Measurements from ENCODE around the gene NCS1.

The NCS1 gene

GRCh38 chr9:130172161-130172857, at the start of gene NCS1:
Gene NCS1 (plus strand): TSS chr9:130172404. CDS start chr9:130172664, 260 bp downstream.
- DNase-seq: peak in 12 of 14 donors; percentile 33 to 85 (median 72)

- DNase-seq: no peak
Observed at GRCh38 chr9:130122456-130122855, 49.7 kb upstream of the NCS1 start.

- DNase-seq: no peak
Observed at GRCh38 chr9:130124085-130124860, 47.9 kb upstream of the NCS1 start.

- no peak for DNase-seq
Observed at GRCh38 chr9:130126721-130127433, 45.3 kb upstream of the NCS1 start.

- DNase-seq: peak in 3 of 14 donors; percentile 13 to 49 (median 26)
Observed at GRCh38 chr9:130128251-130128650, 44.0 kb upstream of the NCS1 start.

DNA sequence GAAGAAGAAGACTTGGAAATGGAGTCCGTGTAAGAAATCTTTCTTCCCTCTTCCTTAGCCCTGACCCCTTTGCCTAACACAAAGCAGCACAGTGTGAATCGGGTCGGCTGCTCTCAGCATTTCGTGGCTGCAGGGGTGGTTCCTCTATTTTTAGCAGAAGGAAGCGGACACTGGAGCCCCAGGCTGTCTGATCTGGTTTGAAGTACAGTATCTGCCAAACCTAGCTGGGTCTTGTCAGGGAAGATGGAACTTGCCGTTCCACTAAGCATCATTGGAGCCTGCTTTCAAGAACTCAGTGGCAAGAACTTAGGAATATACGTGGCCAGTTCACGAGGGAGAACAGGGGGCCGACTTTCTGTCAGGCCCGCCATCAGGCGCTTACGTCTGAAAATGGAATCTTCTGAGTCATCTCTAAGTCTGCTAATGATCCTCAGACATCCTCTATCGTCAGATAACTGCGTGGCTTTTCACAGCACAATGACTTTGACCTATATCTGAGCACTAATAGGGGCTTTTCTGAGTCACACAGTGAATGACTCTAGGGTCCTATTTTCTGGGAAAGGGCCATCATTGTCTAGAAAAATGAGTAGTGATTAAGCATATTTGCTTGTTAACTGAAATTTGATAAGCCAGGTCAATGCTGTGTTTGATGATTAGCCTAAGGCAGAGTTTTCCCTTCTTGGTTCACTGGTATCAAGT, 43.3 kb upstream of the NCS1 start:
- DNase-seq: peak in 9 of 14 donors; percentile 14 to 82 (median 35)

DNA sequence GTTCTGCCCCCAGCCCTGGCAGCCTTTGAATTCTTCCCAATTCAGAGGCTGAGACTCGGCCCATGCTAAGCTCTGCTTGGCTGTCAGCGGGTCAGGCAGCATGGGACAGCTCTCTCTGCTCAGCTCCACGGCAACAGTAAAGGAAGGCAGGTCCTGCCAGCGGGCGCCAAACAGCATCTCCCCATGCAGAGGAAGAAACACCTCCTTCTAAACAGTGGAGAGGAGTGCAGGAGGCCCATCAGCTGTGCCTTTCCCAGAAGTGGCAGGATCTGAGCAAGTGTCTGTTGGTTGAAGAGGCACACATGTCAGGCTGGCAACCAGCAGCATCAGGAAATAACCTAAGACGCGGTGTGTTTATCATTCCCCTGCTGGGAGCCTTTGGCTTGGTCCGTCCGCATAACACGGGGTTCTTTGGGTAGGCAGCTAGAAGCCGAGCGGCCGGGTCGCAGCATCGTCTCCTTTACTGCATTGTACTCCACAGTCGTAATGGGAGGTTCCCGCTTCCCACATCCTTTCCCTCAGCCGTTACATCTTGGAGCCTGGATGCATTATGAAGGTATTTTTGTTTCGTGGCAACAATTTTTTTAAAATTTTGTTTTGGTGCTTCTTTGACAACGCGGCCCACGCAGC, 42.7 kb upstream of the NCS1 start:
- DNase-seq: peak in 5 of 14 donors; percentile 19 to 81 (median 33)

- no peak for DNase-seq
Observed at GRCh38 chr9:130132746-130133145, 39.5 kb upstream of the NCS1 start.

GRCh38 chr9:130137081-130137640, 35.0 kb upstream of the NCS1 start:
- DNase-seq: peak in 1 of 14 donors; percentile 39

- peak in 1 of 14 donors; percentile 39 for DNase-seq
Observed at GRCh38 chr9:130137641-130138081, 34.5 kb upstream of the NCS1 start.

- DNase-seq: peak in 2 of 14 donors; percentile 9 to 34
Observed at GRCh38 chr9:130138171-130138653, 34.0 kb upstream of the NCS1 start.

- peak in 4 of 14 donors; percentile 16 to 27 (median 25) for DNase-seq
Observed at GRCh38 chr9:130138791-130139190, 33.4 kb upstream of the NCS1 start.

DNA sequence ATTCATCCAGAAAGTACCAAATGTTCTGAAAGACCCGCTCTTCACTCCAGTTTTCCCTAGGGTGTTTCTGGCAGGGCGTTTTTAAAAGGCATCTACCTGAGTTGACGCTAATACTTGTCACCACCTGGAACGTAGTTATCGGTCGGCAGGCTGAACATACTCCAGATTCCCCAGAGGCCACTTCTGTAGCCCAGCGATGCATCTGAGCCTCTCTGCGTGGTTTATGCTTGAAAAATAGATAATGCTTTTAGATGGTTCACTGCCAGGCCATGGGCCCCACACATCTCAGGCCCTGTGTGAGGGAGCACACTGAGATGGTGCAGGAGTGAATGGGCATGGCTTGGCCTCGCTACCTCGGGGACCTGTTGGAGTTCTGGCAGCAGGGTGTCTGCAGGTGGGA, 33.0 kb upstream of the NCS1 start:
- no peak for DNase-seq

DNA sequence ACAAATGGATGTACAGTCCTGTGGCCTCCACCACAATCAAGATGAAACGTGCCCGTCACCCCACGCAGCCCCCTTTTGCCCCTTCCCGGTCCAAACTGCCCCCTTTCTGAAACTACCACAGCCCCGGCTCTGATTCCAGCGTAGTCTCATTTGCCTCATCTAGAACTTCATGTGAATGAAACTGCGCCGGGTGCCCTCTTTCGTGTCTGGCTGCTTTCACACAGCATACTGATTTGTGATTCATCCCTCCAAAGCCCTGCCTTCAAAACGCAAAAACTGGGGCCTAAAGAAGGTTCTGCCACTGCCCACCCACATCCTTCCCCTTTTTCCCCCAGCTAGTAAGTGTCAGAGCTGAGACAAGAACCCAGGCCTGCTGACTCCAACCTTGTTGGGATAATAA, 31.5 kb upstream of the NCS1 start:
- no peak for DNase-seq

DNA sequence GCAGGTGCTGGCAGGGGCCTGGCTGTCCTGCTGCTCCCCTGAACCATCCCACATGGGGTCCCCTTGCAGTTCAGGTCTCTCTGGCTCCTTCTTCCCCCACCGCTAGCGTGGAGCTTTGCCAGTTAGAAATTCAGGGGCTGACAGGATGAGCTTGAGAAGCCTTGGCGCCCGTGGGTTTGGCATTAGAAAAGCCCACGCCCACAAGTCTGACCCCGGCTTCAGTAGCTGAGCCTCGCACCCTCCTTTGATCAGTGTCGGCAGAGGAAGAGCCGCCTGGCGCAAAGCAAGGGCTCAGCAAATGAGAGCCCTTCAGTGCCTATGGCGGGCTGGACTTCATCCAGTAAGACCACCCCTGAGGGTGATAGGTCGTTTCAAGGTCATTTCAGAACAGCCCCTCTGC, 30.1 kb upstream of the NCS1 start:
- no peak for DNase-seq

DNA sequence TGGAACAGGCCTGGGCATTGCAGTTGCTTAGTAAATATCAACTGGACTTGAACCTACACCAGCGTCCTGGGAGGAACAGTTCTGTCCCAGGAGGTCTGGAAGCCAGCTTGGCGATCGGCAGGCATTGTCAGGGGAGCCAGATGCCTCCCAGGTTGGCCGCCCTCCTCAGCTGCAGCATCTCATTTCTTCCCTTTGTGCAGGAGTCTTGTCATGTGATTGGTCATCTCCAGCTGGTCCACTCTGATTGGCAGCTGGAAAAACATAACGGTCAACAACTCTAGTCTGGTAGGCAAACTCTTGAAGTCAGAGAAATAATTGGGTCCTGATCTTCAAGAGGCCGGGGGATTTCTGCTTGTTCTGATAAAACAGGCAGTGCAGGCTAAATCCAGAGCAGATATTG, 29.6 kb upstream of the NCS1 start:
- no peak for DNase-seq

GRCh38 chr9:130143279-130143893, 28.8 kb upstream of the NCS1 start:
- DNase-seq: no peak

DNA sequence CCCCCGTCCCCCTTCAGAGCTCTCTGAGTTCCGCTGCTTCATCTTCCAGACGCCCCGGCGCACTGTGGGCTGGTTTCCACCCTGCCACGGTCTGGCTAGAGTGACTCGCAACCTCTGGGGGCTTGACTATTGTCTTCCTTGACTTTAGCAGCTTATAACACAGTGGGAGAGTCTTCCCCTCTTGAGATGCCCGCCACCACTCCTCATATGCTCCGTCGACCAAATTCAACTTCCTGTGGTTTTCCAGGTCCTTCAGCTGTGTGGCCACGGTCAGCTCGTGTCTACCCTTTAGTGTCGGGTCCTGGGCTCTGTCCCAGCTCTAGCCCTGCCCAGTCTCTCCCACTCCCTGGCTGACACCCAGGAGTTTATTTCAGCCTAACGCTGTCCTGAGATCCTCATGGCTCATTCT, 28.2 kb upstream of the NCS1 start:
- no peak for DNase-seq

DNA sequence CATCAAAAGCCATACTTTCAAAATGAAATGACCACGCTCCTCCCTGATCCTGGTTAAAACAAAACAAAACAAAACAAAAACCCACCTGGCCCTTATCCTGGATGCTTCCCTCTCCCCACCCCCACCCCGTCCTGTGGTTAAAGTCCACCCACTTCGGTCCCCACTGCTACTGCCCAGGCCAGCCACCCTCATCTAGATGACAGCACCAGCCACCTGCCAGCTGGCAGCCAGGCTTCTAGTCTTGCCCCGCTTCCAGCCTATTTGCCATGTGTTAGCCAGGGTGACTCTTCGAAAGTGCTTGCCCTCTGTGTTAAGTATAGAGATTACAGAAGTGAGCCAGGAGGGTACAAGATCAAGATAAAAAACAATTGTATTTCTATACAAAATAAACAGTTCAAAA, 27.5 kb upstream of the NCS1 start:
- no peak for DNase-seq

- no peak for DNase-seq
Observed at GRCh38 chr9:130145658-130146057, 26.5 kb upstream of the NCS1 start.

- no peak for DNase-seq
Observed at GRCh38 chr9:130147198-130147597, 25.0 kb upstream of the NCS1 start.

Data from C1 segment of cervical spinal cord (tissue), 14 donors.